OCI-LY3 (cell line): ENCODE results near the gene PLCH2.
"Not testable (repeated sequence)": the region's sequence is repeated elsewhere in the genome, so short reads cannot be mapped to it uniquely, and the experiment has no call there.

Source experiments
- H2AFZ ChIP-seq: fragments of 200-600, 300-600 bp; shearing (Covaris generic); 2 replicates; pipeline ENCODE4 v1.6.0; 2014; ENCODE audit warnings: antibody characterized with exemption, low read depth, low read length
- H3K27ac ChIP-seq: fragments of 200-600, 300-600 bp; sonication (generic); 2 replicates; pipeline ENCODE4 v1.5.1; 2014; ENCODE audit warnings: mild to moderate bottlenecking, low read length, moderate library complexity, mixed read lengths
- H3K27me3 ChIP-seq: fragments of 200-600, 300-600 bp; sonication (generic); 2 replicates; pipeline ENCODE4 v1.6.1; 2014; ENCODE audit warnings: low read depth, low read length, mixed read lengths
- H3K36me3 ChIP-seq: fragments of 200-600, 300-600 bp; sonication (generic); replicated peaks from 2 replicates; pipeline ENCODE3; 2014; ENCODE audit warnings: low read depth, low read length, mixed read lengths
- H3K4me1 ChIP-seq: fragments of 300-600, 200-600 bp; sonication (generic); 2 replicates; pipeline ENCODE4 v1.6.1; 2014; ENCODE audit warnings: low read length, mixed read lengths
- H3K4me2 ChIP-seq: fragments of 200-600, 300-600 bp; sonication (generic); 2 replicates; pipeline ENCODE4 v1.6.1; 2014; ENCODE audit warnings: low read length, mixed read lengths
- H3K4me3 ChIP-seq: fragments of 300-600, 200-600 bp; sonication (generic); 2 replicates; pipeline ENCODE4 v1.5.1; 2014; ENCODE audit warnings: antibody characterized with exemption, mild to moderate bottlenecking, low read length, moderate library complexity
- H3K79me2 ChIP-seq: fragments of 300-600, 200-600 bp; shearing (Covaris generic); 2 replicates; pipeline ENCODE4 v1.6.1; 2014; ENCODE audit warnings: mild to moderate bottlenecking, low read length, mixed read lengths
- H3K9ac ChIP-seq: fragments of 300-600, 200-600 bp; shearing (Covaris generic); 2 replicates; pipeline ENCODE4 v1.6.0; 2014; ENCODE audit warnings: mild to moderate bottlenecking, low read length, moderate library complexity
- H3K9me3 ChIP-seq: fragments of 200-600, 300-600 bp; shearing (Covaris generic); 2 replicates; pipeline ENCODE4 v1.6.1; 2014; ENCODE audit warnings: low read length, mixed read lengths; ENCODE audit not compliant: insufficient read depth
- H4K20me1 ChIP-seq: fragments of 200-600, 300-600 bp; sonication (generic); 2 replicates; pipeline ENCODE4 v1.6.1; 2016; ENCODE audit warnings: low read length, mixed read lengths; ENCODE audit not compliant: insufficient read depth
- EZH2phosphoT487 ChIP-seq: fragments of 200-600 bp; shearing (Covaris generic); IDR thresholded peaks from 2 replicates; pipeline ENCODE4 v1.6.1; 2018; ENCODE audit warnings: antibody characterized with exemption, mixed run types, low read depth
- TF ChIP-seq, protein P1 (sequence below): fragments of 200-600, 300-600 bp; sonication (generic); IDR thresholded peaks from 2 replicates; pipeline ENCODE4 v1.5.1; 2014; ENCODE audit warnings: antibody characterized with exemption, low read length, low read depth

PLCH2 gene

GRCh38 chr1:2438038-2438437 is 38.1 kb upstream of the PLCH2 start:
- H3K4me2 ChIP-seq, result no peak overlapping the region
- H3K4me3 ChIP-seq, result no peak overlapping the region

GRCh38 chr1:2438641-2439040 is 37.4 kb upstream of the PLCH2 start:
- no peak overlapping the region for H3K4me3 ChIP-seq
- no peak overlapping the region for H3K27ac ChIP-seq
- peaks cover 15% of the 10 kb centered on the region for H3K4me1 ChIP-seq

More at GRCh38 chr1:2438038-2438437, 38.1 kb upstream of the PLCH2 start:
- Histone ChIP-seq H3K27me3 (no peaks in the 10 kb centered on the region), H2AFZ (no peak overlapping the region), H3K36me3 (no peaks in the 10 kb centered on the region), H4K20me1 (no peaks in the 10 kb centered on the region), H3K9me3 (no peaks in the 10 kb centered on the region), H3K4me1 (peaks cover 15% of the 10 kb centered on the region), H3K9ac (no peak overlapping the region), H3K79me2 (no peaks in the 10 kb centered on the region), H3K27ac (no peak overlapping the region)
- TF ChIP-seq, protein P1, sequence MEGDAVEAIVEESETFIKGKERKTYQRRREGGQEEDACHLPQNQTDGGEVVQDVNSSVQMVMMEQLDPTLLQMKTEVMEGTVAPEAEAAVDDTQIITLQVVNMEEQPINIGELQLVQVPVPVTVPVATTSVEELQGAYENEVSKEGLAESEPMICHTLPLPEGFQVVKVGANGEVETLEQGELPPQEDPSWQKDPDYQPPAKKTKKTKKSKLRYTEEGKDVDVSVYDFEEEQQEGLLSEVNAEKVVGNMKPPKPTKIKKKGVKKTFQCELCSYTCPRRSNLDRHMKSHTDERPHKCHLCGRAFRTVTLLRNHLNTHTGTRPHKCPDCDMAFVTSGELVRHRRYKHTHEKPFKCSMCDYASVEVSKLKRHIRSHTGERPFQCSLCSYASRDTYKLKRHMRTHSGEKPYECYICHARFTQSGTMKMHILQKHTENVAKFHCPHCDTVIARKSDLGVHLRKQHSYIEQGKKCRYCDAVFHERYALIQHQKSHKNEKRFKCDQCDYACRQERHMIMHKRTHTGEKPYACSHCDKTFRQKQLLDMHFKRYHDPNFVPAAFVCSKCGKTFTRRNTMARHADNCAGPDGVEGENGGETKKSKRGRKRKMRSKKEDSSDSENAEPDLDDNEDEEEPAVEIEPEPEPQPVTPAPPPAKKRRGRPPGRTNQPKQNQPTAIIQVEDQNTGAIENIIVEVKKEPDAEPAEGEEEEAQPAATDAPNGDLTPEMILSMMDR, result no peak
- TF ChIP-seq EZH2phosphoT487, result no peak

GRCh38 chr1:2439369-2439768 is 36.7 kb upstream of the PLCH2 start:
- H3K27me3 ChIP-seq, result no peaks in the 10 kb centered on the region
- H3K4me3 ChIP-seq, result no peak overlapping the region
- H3K4me2 ChIP-seq, result peak overlapping the region; percentile 54
- H3K4me1 ChIP-seq, result peaks cover 15% of the 10 kb centered on the region
- H3K27ac ChIP-seq, result no peak overlapping the region
- TF ChIP-seq, protein P1, result no peak
- TF ChIP-seq EZH2phosphoT487, result no peak
- no peak overlapping the region for H3K9ac ChIP-seq
- H4K20me1 ChIP-seq, result no peaks in the 10 kb centered on the region
- H2AFZ ChIP-seq, result no peak overlapping the region
- H3K9me3 ChIP-seq, result no peaks in the 10 kb centered on the region
- H3K79me2 ChIP-seq, result no peaks in the 10 kb centered on the region
- no peaks in the 10 kb centered on the region for H3K36me3 ChIP-seq

More at GRCh38 chr1:2438641-2439040, 37.4 kb upstream of the PLCH2 start:
- Histone ChIP-seq H3K27me3 (no peaks in the 10 kb centered on the region), H3K9ac (no peak overlapping the region), H3K4me2 (no peak overlapping the region), H3K9me3 (no peaks in the 10 kb centered on the region), H3K79me2 (no peaks in the 10 kb centered on the region), H2AFZ (no peak overlapping the region), H3K36me3 (no peaks in the 10 kb centered on the region), H4K20me1 (no peaks in the 10 kb centered on the region)
- no peak for TF ChIP-seq EZH2phosphoT487
- TF ChIP-seq, protein P1, result no peak

DNA sequence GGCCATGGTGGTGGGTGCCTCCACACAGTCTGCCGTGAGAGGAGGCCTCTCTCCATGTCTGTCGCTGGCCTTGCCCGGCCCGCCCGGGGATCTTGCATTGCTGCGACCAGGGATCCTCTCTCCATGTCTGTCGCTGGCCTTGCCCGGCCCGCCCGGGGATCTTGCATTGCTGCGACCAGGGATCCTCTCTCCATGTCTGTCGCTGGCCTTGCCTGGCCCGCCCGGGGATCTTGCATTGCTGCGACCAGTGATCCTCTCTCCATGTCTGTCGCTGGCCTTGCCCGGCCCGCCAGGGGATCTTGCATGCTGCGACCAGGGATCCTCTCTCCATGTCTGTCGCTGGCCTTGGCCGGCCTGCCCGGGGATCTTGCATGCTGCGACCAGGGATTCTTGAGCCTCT is 35.7 kb upstream of the PLCH2 start:
- H3K4me2 ChIP-seq, H3K79me2 ChIP-seq, H2AFZ ChIP-seq, H3K27ac ChIP-seq, H3K4me3 ChIP-seq, H3K9me3 ChIP-seq, H3K27me3 ChIP-seq, H3K9ac ChIP-seq, H4K20me1 ChIP-seq, H3K36me3 ChIP-seq: not testable (repeated sequence)
- peaks cover 15% of the 10 kb centered on the region for H3K4me1 ChIP-seq

- Histone ChIP-seq H3K79me2 (no peaks in the 10 kb centered on the region), H3K4me2 (no peak overlapping the region), H3K9me3 (no peaks in the 10 kb centered on the region), H3K36me3 (no peaks in the 10 kb centered on the region), H3K4me1 (peaks cover 15% of the 10 kb centered on the region), H3K27me3 (no peaks in the 10 kb centered on the region), H3K9ac (no peak overlapping the region), H3K4me3 (no peak overlapping the region), H4K20me1 (no peaks in the 10 kb centered on the region), H3K27ac (no peak overlapping the region), H2AFZ (no peak overlapping the region)
- TF ChIP-seq, protein P1, result no peak
- no peak for TF ChIP-seq EZH2phosphoT487
These were observed 34.3 kb upstream of the PLCH2 start for GRCh38 chr1:2441746-2442145.
